ENCODE measurements around the gene PPL. TPM values are rescaled to one million over a fixed set of nuclear protein-coding genes. Genes with fewer than 3 reads are reported as not detected.

PPL gene
- total and polyA plus RNA-seq, 2 donors (not counting 3 experiments of a cell fraction or from before 2014, with no cell fraction given), result 0.07 to 0.20 TPM

GRCh38 chr16:4874666-4875065 is 62.3 kb downstream of the PPL start:
- BruUV-seq (replicated peaks), result TSS peak; percentile 68
- TF ChIP-seq POLR2AphosphoS5 (IDR thresholded peaks at IDR 0.05; ENCODE audit: insufficient read depth, low read depth, low read length), result no peak
- no peak for TF ChIP-seq EZH2 (IDR thresholded peaks at IDR 0.05; ENCODE audit: borderline replicate concordance, low read depth, low read length, severe bottlenecking)
- TF ChIP-seq MYC (IDR thresholded peaks at IDR 0.05; ENCODE audit: low read depth, low read length), result no peak
- no peak for TF ChIP-seq GATA2 (IDR thresholded peaks at IDR 0.05; ENCODE audit: insufficient read depth, insufficient read length, low read depth, low read length)
- no peak for TF ChIP-seq FOS (IDR thresholded peaks at IDR 0.05; ENCODE audit: borderline replicate concordance, insufficient read depth, low read length)
- TF ChIP-seq CTCF (IDR thresholded peaks at IDR 0.05; ENCODE audit: extremely low read depth in 1 of 2, insufficient read depth in 1 of 2, low read depth in 1 of 2, low read length in 2 of 2), result no peak
- TF ChIP-seq JUN (IDR thresholded peaks at IDR 0.05; ENCODE audit: borderline replicate concordance, insufficient read depth, insufficient read length, low read depth), result no peak
- no peak for TF ChIP-seq POLR2A (IDR thresholded peaks at IDR 0.05; ENCODE audit: low read depth, low read length)
- TF ChIP-seq, protein P1, sequence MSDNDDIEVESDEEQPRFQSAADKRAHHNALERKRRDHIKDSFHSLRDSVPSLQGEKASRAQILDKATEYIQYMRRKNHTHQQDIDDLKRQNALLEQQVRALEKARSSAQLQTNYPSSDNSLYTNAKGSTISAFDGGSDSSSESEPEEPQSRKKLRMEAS (IDR thresholded peaks at IDR 0.05; ENCODE audit: insufficient read depth, insufficient read length), result no peak
- Histone ChIP-seq H3K27me3 (ENCODE audit: control insufficient read depth in 2 of 2, insufficient read depth in 2 of 2, low read length in 2 of 2) (no peaks in the 10 kb centered on the region), H3K4me1 (ENCODE audit: control insufficient read depth, extremely low read depth, insufficient read depth, low read length) (no peaks in the 10 kb centered on the region), H3K9me3 (replicated peaks; ENCODE audit: control insufficient read depth, insufficient read depth, low read length) (no peaks in the 10 kb centered on the region), H3K4me3 (replicated peaks in 1 of 3; ENCODE audit: insufficient read depth in 1 of 3, low read depth in 1 of 3, low read length in 3 of 3) (no peak overlapping the region), H2AFZ (ENCODE audit: low read depth, low read length) (no peak overlapping the region), H3K27ac (ENCODE audit: insufficient read depth, low read depth, low read length) (no peak overlapping the region), H3K79me2 (ENCODE audit: control insufficient read depth, insufficient read depth, low read length) (no peaks in the 10 kb centered on the region), H3K36me3 (ENCODE audit: control insufficient read depth in 2 of 2, extremely low read depth in 1 of 2, insufficient read depth in 2 of 2, low read length in 2 of 2) (peaks cover 30 to 66% of the 10 kb centered on the region in 2 experiments), H3K9me1 (replicated peaks; ENCODE audit: control insufficient read depth, extremely low read depth, insufficient read depth, low read length) (no peaks in the 10 kb centered on the region), H3K4me2 (ENCODE audit: insufficient read depth, low read length) (no peak overlapping the region), H4K20me1 (replicated peaks; ENCODE audit: control insufficient read depth, extremely low read depth, insufficient read depth, low read length) (no peaks in the 10 kb centered on the region), H3K9ac (replicated peaks; ENCODE audit: extremely low read depth, insufficient read depth, low read length) (no peak overlapping the region)
- ChIA-PET CTCF (interaction anchor here (0.9 kb wide), 1 partner anchor 18 kb away, joined by 3 read pairs; no protein-coding TSS in a partner anchor), POLR2A (interaction anchor here (1.0 kb wide), 1 partner anchor 15 kb away, joined by 3 read pairs; no protein-coding TSS in a partner anchor)
- no peak for FAIRE-seq
- no peak for DNase-seq (ENCODE audit: low read depth, low spot score)
- intact Hi-C loops (cut with micrococcal nuclease) (no loop called here), dilution Hi-C loops (cut with MboI; ENCODE audit: extremely low pct_ligation_motif_present, low sequenced_read_pairs) (no loop called here)
